Coronary artery (tissue), 2 donors: ENCODE data around the gene PPP1R16B.

Experiments used
- DNase-seq: peaks from one replicate; pipeline ENCODE4 v3.0.0-alpha.2; 2017; ENCODE audit warnings: low spot score
- H3K27ac ChIP-seq, 2 donors: fragments of 200-600 bp; sonication (generic); one replicate each; pipeline ENCODE4 v1.5.1; 2016 to 2019
- H3K4me3 ChIP-seq: fragments of 200-600 bp; sonication (generic); 2 replicates; pipeline ENCODE4 v1.5.1; 2016; ENCODE audit warnings: mild to moderate bottlenecking, moderate library complexity
- CTCF ChIP-seq: fragments of 200-600 bp; sonication (generic); IDR thresholded peaks from one replicate; pipeline ENCODE4 v1.5.1; 2019; ENCODE audit warnings: antibody characterized with exemption

PPP1R16B gene

GRCh38 chr20:38804221-38804620 is 1.3 kb upstream of the PPP1R16B start:
- no peak for TF ChIP-seq CTCF
- no peak for DNase-seq
- Histone ChIP-seq H3K27ac (no peak overlapping the region), H3K4me3 (no peak overlapping the region)

- TF ChIP-seq CTCF: no peak
- Histone ChIP-seq H3K27ac (peak overlapping the region in 1 of 2 donors; percentile 63), H3K4me3 (peak overlapping the region; percentile 84)
- DNase-seq: no peak
Measured at GRCh38 chr20:38804682-38805501, 605 bp upstream of the PPP1R16B start.

GRCh38 chr20:38805958-38806854 is 709 bp downstream of the PPP1R16B start:
- no peak for TF ChIP-seq CTCF
- DNase-seq: no peak
- Histone ChIP-seq H3K4me3 (peak overlapping the region; percentile 84), H3K27ac (peak overlapping the region in 1 of 2 donors; percentile 63)

GRCh38 chr20:38806855-38807655 is 1.6 kb downstream of the PPP1R16B start:
- Histone ChIP-seq H3K27ac (no peak overlapping the region), H3K4me3 (peak overlapping the region; percentile 84)
- no peak for TF ChIP-seq CTCF
- no peak for DNase-seq

GRCh38 chr20:38809942-38810341 is 4.4 kb downstream of the PPP1R16B start:
- no peak for TF ChIP-seq CTCF
- no peak for DNase-seq
- no peak overlapping the region for H3K4me3 ChIP-seq
- H3K27ac ChIP-seq: no peak overlapping the region

GRCh38 chr20:38810926-38811630 is 5.6 kb downstream of the PPP1R16B start:
- no peak overlapping the region for H3K27ac ChIP-seq
- no peak for DNase-seq
- no peak overlapping the region for H3K4me3 ChIP-seq
- no peak for TF ChIP-seq CTCF
